Stimulated activated CD4-positive, alpha-beta T cell treated with anti-CD3 and anti-CD28 coated beads, Interleukin-12 subunit alpha, Interleukin-12 subunit beta, amount 100 ng/mL, for 48 hours (primary cell): ENCODE measurements around the gene ZNF740.
A peak's percentile ranks its signal among the peaks of the same experiment; 100 is the strongest.
"Not testable (repeated sequence)": the region's sequence is repeated elsewhere in the genome, so short reads cannot be mapped to it uniquely, and the experiment has no call there.

Experiments used
- DNase-seq, 3 donors: peaks; one replicate each; pipeline ENCODE4 v3.0.0-alpha.2; 2020; ENCODE audit warnings: low read depth in 2 of 3, low spot score in 1 of 3

The ZNF740 gene

GRCh38 chr12:53193985-53194716, 13.6 kb downstream of the ZNF740 start:
- no peak for DNase-seq

GRCh38 chr12:53194973-53195372, 14.5 kb downstream of the ZNF740 start:
- no peak for DNase-seq

- DNase-seq: no peak
Measured at GRCh38 chr12:53195516-53196420, 15.2 kb downstream of the ZNF740 start.

- DNase-seq: no peak
Measured at GRCh38 chr12:53196486-53196885, 16.0 kb downstream of the ZNF740 start.

- DNase-seq: no peak
Measured at GRCh38 chr12:53197011-53197640, 16.6 kb downstream of the ZNF740 start.

- DNase-seq: no peak
Measured at GRCh38 chr12:53198486-53199110, 18.1 kb downstream of the ZNF740 start.

- no peak for DNase-seq
Measured at GRCh38 chr12:53199700-53200099, 19.2 kb downstream of the ZNF740 start.

GRCh38 chr12:53200107-53200457, 19.6 kb downstream of the ZNF740 start:
- DNase-seq: no peak

- no peak for DNase-seq
Measured at GRCh38 chr12:53200458-53201176, 20.1 kb downstream of the ZNF740 start.

GRCh38 chr12:53201177-53201541, 20.6 kb downstream of the ZNF740 start:
- DNase-seq: no peak

GRCh38 chr12:53201639-53202038, 21.1 kb downstream of the ZNF740 start:
- no peak for DNase-seq

GRCh38 chr12:53202316-53202715, 21.8 kb downstream of the ZNF740 start:
- DNase-seq: not testable (repeated sequence)

GRCh38 chr12:53204351-53204750, 23.8 kb downstream of the ZNF740 start:
- DNase-seq: no peak

- DNase-seq: peak; percentile 60 to 74 (median 73)
Measured at GRCh38 chr12:53205747-53206419, 25.4 kb downstream of the ZNF740 start.

GRCh38 chr12:53207042-53207441, 26.5 kb downstream of the ZNF740 start, which contains the start of gene ITGB7:
Gene ITGB7, minus strand, starts transcription at chr12:53207251. Its CDS starts 6,808 bp downstream, at chr12:53200443.
- no peak for DNase-seq

- DNase-seq: no peak
Measured at GRCh38 chr12:53208435-53208834, 27.9 kb downstream of the ZNF740 start.

GRCh38 chr12:53208877-53209463, 28.4 kb downstream of the ZNF740 start:
- no peak for DNase-seq

GRCh38 chr12:53210843-53211242, 30.3 kb downstream of the ZNF740 start:
- DNase-seq: no peak

GRCh38 chr12:53211476-53212381, 31.2 kb downstream of the ZNF740 start:
- DNase-seq: no peak
